Lower leg skin (tissue), 4 donors: ENCODE measurements around the gene SEC16A. TPM values are rescaled to one million over a fixed set of nuclear protein-coding genes. Genes with fewer than 3 reads are reported as not detected.

ENCODE experiments used
- DNase-seq, 2 donors: peaks; one replicate each; pipeline ENCODE4 v3.0.0-alpha.2; 2019; ENCODE audit warnings: low spot score in 2 of 2
- H3K4me3 ChIP-seq: fragments of 200-600 bp; sonication (generic); 2 replicates; pipeline ENCODE4 v1.5.1; 2017; ENCODE audit warnings: mild to moderate bottlenecking, low read depth; ENCODE audit not compliant: poor library complexity, severe bottlenecking
- POLR2A ChIP-seq, 2 donors: fragments of 450-650 bp; IDR thresholded peaks; one replicate each; pipeline ENCODE4 v1.6.1; 2016 to 2017; ENCODE audit warnings: antibody characterized with exemption in 2 of 2, mild to moderate bottlenecking in 1 of 2, moderate library complexity in 1 of 2
- WGBS, 2 donors: methylation state at CpG; one replicate each; pipeline ENCODE4 v1.1.5; 2018; 5-methylcytosine and 5-hydroxymethylcytosine counted together
- intact Hi-C: fragments of 100-400 bp; cut with DNase I; formaldehyde crosslinking; loops from one replicate; pipeline ENCODE4 v1.15.0; 2023; ENCODE audit warnings: low total_unique reads
- total RNA-seq, 4 donors: library from RNA; depleted of rRNA; stranded (reverse); fragments of >200 nt; gene quantifications; one replicate each; pipeline ENCODE4 v1.1.0, GENCODE V29; 2016
- TF ChIP-seq, protein P1 (sequence below), 3 donors: fragments of 450-650 bp; IDR thresholded peaks; one replicate each; pipeline ENCODE4 v1.5.1; 2016; ENCODE audit warnings: antibody characterized with exemption in 3 of 3, mild to moderate bottlenecking in 3 of 3, moderate library complexity in 2 of 3

The SEC16A gene
- total RNA-seq, 4 donors from 2014 or later: 58.4 to 77.8 (median 58.5) TPM

DNA sequence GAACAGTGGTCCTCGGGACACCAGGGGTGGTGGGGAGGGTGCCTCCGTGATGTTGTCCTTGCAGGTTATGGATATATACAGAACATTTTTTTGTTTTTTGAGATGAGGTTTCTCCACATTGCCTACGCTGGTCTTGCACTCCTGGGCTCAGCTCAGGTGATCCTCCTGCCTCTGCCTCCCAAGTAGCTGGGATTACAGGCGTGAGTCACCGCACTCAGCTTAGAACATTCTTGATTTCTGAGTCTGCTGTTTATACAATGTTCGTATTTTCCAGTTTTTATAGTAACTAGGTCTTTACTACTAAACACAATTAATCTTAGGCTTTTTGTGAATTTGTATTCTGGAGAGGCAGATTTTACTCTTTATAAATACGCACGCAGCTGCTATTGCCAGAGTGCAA, 66.4 kb downstream of the SEC16A start:
- H3K4me3 ChIP-seq: no peak overlapping the region
- no peak for DNase-seq
- TF ChIP-seq POLR2A (IDR thresholded peaks at IDR 0.05): no peak
- TF ChIP-seq, protein P1, sequence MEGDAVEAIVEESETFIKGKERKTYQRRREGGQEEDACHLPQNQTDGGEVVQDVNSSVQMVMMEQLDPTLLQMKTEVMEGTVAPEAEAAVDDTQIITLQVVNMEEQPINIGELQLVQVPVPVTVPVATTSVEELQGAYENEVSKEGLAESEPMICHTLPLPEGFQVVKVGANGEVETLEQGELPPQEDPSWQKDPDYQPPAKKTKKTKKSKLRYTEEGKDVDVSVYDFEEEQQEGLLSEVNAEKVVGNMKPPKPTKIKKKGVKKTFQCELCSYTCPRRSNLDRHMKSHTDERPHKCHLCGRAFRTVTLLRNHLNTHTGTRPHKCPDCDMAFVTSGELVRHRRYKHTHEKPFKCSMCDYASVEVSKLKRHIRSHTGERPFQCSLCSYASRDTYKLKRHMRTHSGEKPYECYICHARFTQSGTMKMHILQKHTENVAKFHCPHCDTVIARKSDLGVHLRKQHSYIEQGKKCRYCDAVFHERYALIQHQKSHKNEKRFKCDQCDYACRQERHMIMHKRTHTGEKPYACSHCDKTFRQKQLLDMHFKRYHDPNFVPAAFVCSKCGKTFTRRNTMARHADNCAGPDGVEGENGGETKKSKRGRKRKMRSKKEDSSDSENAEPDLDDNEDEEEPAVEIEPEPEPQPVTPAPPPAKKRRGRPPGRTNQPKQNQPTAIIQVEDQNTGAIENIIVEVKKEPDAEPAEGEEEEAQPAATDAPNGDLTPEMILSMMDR (IDR thresholded peaks at IDR 0.05): no peak
- 97 to 98% methylated on average over 8 of the region's 8 CpGs for WGBS, 2 donors
- intact Hi-C loops: no loop called here

DNA sequence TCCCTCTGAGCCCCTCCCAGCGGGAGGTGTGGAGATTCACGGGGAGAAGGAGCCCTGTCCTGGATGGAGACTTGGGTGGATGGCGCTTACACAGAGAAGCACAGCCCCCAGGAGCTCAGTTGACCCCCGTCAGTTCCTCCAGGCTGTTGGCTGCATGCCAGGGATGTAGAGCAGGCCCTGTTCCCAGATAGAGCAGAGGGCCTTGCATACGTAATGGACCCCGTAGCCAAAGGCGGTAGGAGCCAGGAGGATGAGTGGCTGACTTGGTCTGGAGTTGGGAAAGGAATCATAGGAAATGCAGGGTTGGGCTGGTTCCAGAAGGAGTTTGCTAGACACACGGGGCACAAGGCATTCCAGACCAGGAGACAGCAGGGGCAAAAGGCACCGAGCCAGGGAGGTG, 69.9 kb downstream of the SEC16A start:
- no peak for DNase-seq
- 73 to 78% methylated on average over 9 of the region's 9 CpGs for WGBS, 2 donors
- TF ChIP-seq, protein P1 (IDR thresholded peaks at IDR 0.05): no peak
- no peak for TF ChIP-seq POLR2A (IDR thresholded peaks at IDR 0.05)
- intact Hi-C loops: no loop called here
- H3K4me3 ChIP-seq: no peak overlapping the region

DNA sequence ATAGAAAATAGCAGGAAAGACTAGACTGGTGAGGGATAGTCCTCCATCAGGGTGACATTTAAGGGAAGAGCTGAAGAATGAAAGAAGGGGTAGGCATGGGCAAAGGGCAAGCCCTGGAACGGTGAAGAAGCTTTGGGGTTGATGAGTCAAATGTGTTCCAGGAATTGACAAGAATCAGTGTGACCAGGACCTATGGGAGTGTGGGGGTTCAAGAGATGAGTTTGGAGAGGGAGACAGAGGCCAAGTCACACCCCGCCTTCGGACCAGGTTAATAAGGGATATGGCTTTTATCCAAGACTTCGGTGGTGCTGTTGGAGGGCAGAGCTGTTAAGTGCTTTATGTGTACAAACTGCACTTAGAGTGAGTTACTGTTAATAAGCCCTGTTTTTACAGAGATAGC, 71.5 kb downstream of the SEC16A start:
- TF ChIP-seq POLR2A (IDR thresholded peaks at IDR 0.05): no peak
- TF ChIP-seq, protein P1 (IDR thresholded peaks at IDR 0.05): no peak
- WGBS, 2 donors: 21 to 37% methylated on average over 4 of the region's 4 CpGs
- peak overlapping the region; percentile 86 for H3K4me3 ChIP-seq
- intact Hi-C loops: no loop called here
- no peak for DNase-seq

DNA sequence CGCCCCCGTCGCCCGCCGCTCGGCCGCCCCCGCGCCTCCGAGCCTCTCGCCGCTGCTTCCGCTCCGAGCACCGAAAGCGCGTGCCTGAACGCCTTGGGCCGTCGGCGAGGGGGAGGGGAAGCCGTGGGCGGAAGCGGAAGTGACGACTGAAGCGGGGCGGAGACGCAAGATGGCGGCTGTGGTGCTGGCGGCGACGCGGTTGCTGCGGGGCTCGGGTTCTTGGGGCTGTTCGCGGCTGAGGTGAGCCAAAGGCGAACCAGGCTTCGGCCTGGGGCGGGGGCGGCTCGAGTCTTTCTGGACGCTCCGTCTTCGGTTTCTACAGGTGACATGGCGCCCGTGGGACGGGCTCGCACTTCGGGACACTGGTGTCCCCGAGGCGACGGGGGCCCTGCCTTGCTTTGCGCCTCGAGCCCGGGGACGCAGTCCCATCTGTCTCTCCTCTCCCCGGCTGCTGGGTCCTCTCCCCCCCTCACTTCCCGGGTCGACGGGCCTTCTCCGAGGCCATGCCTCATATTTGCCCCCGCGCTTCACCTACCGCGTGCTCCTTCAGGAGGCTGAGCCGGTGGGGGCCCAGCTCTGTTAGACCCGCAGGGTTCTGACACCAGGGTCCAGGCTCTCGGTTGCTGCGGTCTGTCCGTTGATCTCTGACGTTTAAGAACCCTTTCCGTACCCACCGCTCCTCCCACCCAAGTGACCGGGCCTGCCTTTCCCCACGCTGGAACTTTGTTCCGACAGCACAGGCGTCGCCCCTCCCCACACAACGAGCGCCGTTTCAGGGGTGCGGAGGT, 72.1 kb downstream of the SEC16A start, which contains the start of the genes ENTR1 and PMPCA:
Gene ENTR1 (minus strand): TSS at position 115 of the 788 bp plus-strand sequence. CDS start 217 bp downstream, outside the sequence.
Gene PMPCA (plus strand): TSS at position 159 of the 788 bp plus-strand sequence. CDS start 11 bp downstream, at position 170.
- DNase-seq: peak; percentile 87 to 99
- WGBS, 2 donors: 1% methylated on average over 37 to 41 of the region's 83 CpGs
- TF ChIP-seq, protein P1 (IDR thresholded peaks at IDR 0.05): no peak
- TF ChIP-seq POLR2A (IDR thresholded peaks at IDR 0.05): peak in 1 of 2 donors; percentile 79
- intact Hi-C loops: no loop called here
- peak within 1 kb of the TSS; percentile 86 for H3K4me3 ChIP-seq

DNA sequence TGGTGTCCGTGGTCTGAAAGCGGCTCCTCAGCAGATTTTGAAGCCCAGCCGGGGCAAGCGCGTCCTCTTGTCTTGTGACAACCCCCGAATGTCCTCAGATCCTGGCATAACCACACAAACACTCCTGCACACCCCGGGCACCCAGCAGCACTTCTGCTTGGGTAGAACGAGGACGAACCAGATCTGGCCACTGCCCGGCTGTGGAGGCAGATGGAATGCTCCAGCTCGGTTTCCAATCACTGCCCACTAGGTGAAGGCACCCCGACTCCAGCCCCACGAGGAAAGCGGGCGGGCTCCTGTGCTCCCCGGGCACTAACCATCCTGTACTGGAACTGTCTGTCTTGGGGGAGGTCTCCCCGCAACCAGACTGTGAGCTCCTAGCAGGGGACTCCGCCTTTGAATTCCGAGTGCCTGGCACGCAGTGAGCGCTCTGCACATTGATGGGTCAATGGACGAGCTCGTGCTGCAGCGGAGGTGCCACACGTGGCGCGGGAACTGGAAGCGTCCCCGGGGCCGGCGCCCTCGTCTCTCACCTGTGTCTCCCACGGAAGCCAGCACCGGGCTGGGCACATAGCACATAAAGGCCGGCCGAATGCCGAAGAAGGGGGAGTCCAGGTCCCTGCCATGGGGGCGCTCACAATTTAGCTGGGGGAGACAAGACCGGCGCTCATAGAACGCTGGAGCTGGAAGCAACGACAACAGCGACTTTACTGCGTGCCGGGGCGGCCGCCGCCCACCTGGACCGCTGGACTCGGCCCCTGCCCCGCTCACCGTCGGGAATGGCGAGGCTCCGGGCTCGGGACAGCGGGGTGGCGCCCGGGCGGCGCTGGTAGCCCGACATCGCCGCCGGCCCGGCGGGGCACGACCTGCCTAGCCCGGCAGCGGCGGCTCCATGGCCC, 73.0 kb downstream of the SEC16A start:
- 12 to 15% methylated on average over 33 to 42 of the region's 71 CpGs for WGBS, 2 donors
- intact Hi-C loops: no loop called here
- H3K4me3 ChIP-seq: peak overlapping the region; percentile 45
- no peak for TF ChIP-seq POLR2A (IDR thresholded peaks at IDR 0.05)
- TF ChIP-seq, protein P1 (IDR thresholded peaks at IDR 0.05): no peak
- peak in 1 of 2 donors; percentile 90 for DNase-seq
